Chondrocyte (in vitro differentiated cells): ENCODE results near the gene IL22RA2. TPM values are rescaled to one million over a fixed set of nuclear protein-coding genes. Genes with fewer than 3 reads are reported as not detected.

Experiments used
- DNase-seq: peaks from one replicate; pipeline ENCODE4 v3.0.0; 2021; ENCODE audit warnings: mixed read lengths, low spot score
- H3K27ac Mint-ChIP-seq: one replicate; pipeline ENCODE4 v1.8.0; 2021; ENCODE audit warnings: mild to moderate bottlenecking, moderate library complexity, mixed read lengths; ENCODE audit not compliant: unreplicated experiment
- H3K27me3 Mint-ChIP-seq: 2 replicates; pipeline ENCODE4 v1.8.0; 2021; ENCODE audit warnings: low read depth, mixed read lengths
- H3K36me3 Mint-ChIP-seq: 2 replicates; pipeline ENCODE4 v1.8.0; 2021; ENCODE audit warnings: low read depth, mixed read lengths
- H3K4me1 Mint-ChIP-seq: 2 replicates; pipeline ENCODE4 v1.8.0; 2021; ENCODE audit warnings: low read depth, mild to moderate bottlenecking, mixed read lengths
- H3K4me3 Mint-ChIP-seq: one replicate; pipeline ENCODE4 v1.8.0; 2021; ENCODE audit warnings: mild to moderate bottlenecking, moderate library complexity, mixed read lengths; ENCODE audit not compliant: unreplicated experiment
- H3K9me3 Mint-ChIP-seq: 2 replicates; pipeline ENCODE4 v1.8.0; 2021; ENCODE audit warnings: low read depth, mixed read lengths
- CTCF ChIP-seq: fragments of 200-600 bp; sonication (generic); IDR thresholded peaks from 2 replicates; pipeline ENCODE4 v1.5.0; 2021; ENCODE audit warnings: antibody characterized with exemption, mild to moderate bottlenecking, moderate library complexity
- total RNA-seq: library from RNA; stranded (reverse); gene quantifications from 3 replicates; pipeline ENCODE4 v1.2.1, GENCODE V29; 2021

IL22RA2 gene
- total RNA-seq, 1 donor from 2014 or later = not detected

- no peak for TF ChIP-seq CTCF
- Mint-ChIP-seq H3K4me3 (no peak overlapping the region), H3K36me3 (peaks cover 23% of the 10 kb centered on the region), H3K27me3 (no peaks in the 10 kb centered on the region), H3K27ac (no peak overlapping the region), H3K9me3 (no peaks in the 10 kb centered on the region), H3K4me1 (no peaks in the 10 kb centered on the region)
- no peak for DNase-seq
Observed at GRCh38 chr6:137197684-137198645, 24.5 kb upstream of the IL22RA2 start.

GRCh38 chr6:137193256-137194070, 20.0 kb upstream of the IL22RA2 start:
- peaks cover 13% of the 10 kb centered on the region for H3K36me3 Mint-ChIP-seq
- H3K27me3 Mint-ChIP-seq = no peaks in the 10 kb centered on the region
- no peak for TF ChIP-seq CTCF
- H3K4me3 Mint-ChIP-seq = no peak overlapping the region
- H3K27ac Mint-ChIP-seq = no peak overlapping the region
- H3K4me1 Mint-ChIP-seq = no peaks in the 10 kb centered on the region
- no peak for DNase-seq
- peaks cover 12% of the 10 kb centered on the region for H3K9me3 Mint-ChIP-seq

- H3K36me3 Mint-ChIP-seq = peaks cover 6% of the 10 kb centered on the region
- no peak overlapping the region for H3K27ac Mint-ChIP-seq
- DNase-seq = no peak
- no peaks in the 10 kb centered on the region for H3K27me3 Mint-ChIP-seq
- TF ChIP-seq CTCF = no peak
- no peak overlapping the region for H3K4me3 Mint-ChIP-seq
- no peaks in the 10 kb centered on the region for H3K4me1 Mint-ChIP-seq
- peaks cover 14% of the 10 kb centered on the region for H3K9me3 Mint-ChIP-seq
Observed at GRCh38 chr6:137192821-137193220, 19.4 kb upstream of the IL22RA2 start.

- no peak overlapping the region for H3K4me3 Mint-ChIP-seq
- no peaks in the 10 kb centered on the region for H3K4me1 Mint-ChIP-seq
- no peak overlapping the region for H3K27ac Mint-ChIP-seq
- peaks cover 4% of the 10 kb centered on the region for H3K36me3 Mint-ChIP-seq
- no peak for TF ChIP-seq CTCF
- peaks cover 18% of the 10 kb centered on the region for H3K9me3 Mint-ChIP-seq
- H3K27me3 Mint-ChIP-seq = no peaks in the 10 kb centered on the region
- DNase-seq = no peak
Observed at GRCh38 chr6:137191670-137192069, 18.2 kb upstream of the IL22RA2 start.

- TF ChIP-seq CTCF = no peak
- Mint-ChIP-seq H3K27ac (no peak overlapping the region), H3K9me3 (peaks cover 18% of the 10 kb centered on the region), H3K36me3 (peaks cover 2% of the 10 kb centered on the region), H3K27me3 (no peaks in the 10 kb centered on the region), H3K4me1 (no peaks in the 10 kb centered on the region), H3K4me3 (no peak overlapping the region)
- DNase-seq = no peak
Observed at GRCh38 chr6:137191236-137191635, 17.8 kb upstream of the IL22RA2 start.
